ENCODE measurements around the gene KRT32. TPM values are rescaled to one million over a fixed set of nuclear protein-coding genes. Genes with fewer than 3 reads are reported as not detected.

Gene KRT32
- total RNA-seq, 1 donor: not detected

DNA sequence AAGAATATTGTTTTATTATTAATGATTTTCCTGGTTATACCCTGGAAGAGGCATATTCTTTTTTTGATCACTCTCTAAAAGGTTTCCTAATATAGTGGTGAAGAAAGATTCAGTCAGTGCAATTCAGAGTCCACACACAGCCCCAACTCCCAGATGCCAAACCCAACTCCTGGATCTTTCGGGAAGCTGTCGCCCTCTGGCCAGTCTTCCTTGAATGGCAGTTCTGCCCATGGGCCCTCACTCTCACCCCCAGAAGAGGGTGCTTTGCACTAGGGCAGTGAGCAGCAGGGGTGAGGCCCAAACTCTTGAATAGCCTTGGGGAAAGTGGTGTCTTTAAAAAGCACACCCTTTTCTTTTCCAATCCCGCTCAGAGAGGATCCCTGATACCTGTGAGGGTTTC, 11.0 kb downstream of the KRT32 start:
- H3K4me3 ChIP-seq (ENCODE audit: low read depth, low read length): no peak overlapping the region
- DNase-seq (ENCODE audit: low read depth): no peak
- TF ChIP-seq, protein P1, sequence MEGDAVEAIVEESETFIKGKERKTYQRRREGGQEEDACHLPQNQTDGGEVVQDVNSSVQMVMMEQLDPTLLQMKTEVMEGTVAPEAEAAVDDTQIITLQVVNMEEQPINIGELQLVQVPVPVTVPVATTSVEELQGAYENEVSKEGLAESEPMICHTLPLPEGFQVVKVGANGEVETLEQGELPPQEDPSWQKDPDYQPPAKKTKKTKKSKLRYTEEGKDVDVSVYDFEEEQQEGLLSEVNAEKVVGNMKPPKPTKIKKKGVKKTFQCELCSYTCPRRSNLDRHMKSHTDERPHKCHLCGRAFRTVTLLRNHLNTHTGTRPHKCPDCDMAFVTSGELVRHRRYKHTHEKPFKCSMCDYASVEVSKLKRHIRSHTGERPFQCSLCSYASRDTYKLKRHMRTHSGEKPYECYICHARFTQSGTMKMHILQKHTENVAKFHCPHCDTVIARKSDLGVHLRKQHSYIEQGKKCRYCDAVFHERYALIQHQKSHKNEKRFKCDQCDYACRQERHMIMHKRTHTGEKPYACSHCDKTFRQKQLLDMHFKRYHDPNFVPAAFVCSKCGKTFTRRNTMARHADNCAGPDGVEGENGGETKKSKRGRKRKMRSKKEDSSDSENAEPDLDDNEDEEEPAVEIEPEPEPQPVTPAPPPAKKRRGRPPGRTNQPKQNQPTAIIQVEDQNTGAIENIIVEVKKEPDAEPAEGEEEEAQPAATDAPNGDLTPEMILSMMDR (IDR thresholded peaks at IDR 0.05; ENCODE audit: insufficient read depth, low read depth, low read length): peak; percentile 19

DNA sequence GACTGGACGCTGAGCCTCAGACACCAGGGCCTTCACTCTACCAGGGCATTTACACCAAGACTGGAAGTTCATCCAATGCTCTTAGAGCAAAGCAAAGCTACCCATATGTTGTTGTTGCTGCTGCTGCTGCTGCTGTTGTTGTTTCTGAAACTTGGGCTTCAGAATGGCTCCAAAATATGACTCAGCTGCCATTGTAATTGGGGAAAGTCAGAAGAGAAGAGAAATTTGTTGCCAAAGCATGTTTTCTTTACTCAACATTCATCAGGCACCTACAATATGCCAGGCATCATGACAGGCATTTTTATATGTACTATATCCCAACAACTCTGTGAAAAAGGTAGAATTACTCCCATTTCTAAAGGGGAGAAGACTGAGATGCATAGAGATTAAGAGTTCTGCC, 11.9 kb downstream of the KRT32 start:
- DNase-seq (ENCODE audit: low read depth): no peak
- TF ChIP-seq, protein P1 (IDR thresholded peaks at IDR 0.05; ENCODE audit: insufficient read depth, low read depth, low read length): no peak
- no peak overlapping the region for H3K4me3 ChIP-seq (ENCODE audit: low read depth, low read length)

DNA sequence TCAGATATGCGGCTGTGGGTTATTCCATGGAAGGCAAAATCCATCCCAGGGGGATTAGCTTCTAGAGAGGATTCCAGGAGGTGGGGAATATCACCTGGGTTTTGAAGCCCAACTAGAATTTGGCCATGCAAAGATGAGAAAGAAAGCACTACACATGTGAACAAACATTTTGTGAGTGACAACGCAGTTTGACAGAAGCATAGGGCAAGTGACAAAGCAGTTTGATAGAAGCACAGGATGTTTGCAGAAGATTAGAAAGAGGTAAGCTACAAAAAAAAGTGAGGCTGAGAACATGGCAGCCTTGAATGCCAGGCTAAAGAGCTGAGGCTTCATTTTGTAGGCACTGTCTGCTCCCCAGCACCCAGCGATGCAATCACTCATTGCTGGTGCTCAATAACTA, 14.1 kb downstream of the KRT32 start:
- TF ChIP-seq, protein P1 (IDR thresholded peaks at IDR 0.05; ENCODE audit: insufficient read depth, low read depth, low read length): no peak
- H3K4me3 ChIP-seq (ENCODE audit: low read depth, low read length): no peak overlapping the region
- no peak for DNase-seq (ENCODE audit: low read depth)

DNA sequence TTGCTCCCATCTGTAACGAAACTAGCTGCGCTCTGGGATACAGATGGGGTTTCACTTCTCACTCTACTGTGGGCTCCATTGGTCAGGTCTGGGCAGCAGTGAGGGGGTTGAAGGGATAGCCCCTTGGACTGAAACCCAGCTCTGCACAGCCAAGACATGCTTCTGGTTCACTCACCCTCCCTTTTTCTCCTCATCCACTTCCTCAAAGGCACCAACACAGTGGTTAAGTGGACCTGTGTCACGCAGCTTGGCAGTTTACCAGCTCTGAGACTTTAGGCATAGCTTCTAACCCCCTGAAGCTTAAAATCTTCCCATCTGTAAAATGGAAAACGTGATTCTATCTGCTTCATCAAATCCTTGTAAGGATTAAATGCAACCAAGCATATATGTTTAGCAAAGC, 14.9 kb downstream of the KRT32 start:
- H3K4me3 ChIP-seq (ENCODE audit: low read depth, low read length): no peak overlapping the region
- no peak for DNase-seq (ENCODE audit: low read depth)
- TF ChIP-seq, protein P1 (IDR thresholded peaks at IDR 0.05; ENCODE audit: insufficient read depth, low read depth, low read length): no peak

DNA sequence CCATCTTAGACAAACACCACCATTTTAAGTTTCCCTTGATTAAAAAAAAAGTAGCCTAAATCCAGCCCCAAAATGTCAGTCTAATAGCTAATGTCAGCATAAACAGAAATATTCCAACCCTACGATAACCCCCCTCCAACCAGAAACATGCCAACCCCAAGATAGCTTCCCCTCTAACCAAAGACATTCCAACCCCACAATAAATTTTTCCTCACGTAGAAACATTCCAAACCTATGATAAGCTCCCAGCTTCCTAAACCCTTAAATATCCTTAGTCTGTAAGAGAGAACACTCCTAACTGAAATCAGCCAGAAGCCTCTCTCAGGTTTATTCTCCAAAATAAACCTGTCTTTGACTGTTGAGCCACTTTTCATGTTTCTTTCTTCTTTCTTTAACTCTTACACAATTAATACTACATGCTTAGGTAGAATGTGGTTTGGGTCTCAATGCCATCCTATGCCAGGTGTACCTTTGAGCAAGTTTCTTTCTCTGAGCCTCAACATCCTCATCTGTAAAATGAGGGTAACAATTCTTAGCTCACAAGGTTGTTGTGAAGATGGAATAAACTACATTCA, 15.9 kb downstream of the KRT32 start:
- peak; percentile 54 for DNase-seq (ENCODE audit: low read depth)
- no peak overlapping the region for H3K4me3 ChIP-seq (ENCODE audit: low read depth, low read length)
- TF ChIP-seq, protein P1 (IDR thresholded peaks at IDR 0.05; ENCODE audit: insufficient read depth, low read depth, low read length): no peak

DNA sequence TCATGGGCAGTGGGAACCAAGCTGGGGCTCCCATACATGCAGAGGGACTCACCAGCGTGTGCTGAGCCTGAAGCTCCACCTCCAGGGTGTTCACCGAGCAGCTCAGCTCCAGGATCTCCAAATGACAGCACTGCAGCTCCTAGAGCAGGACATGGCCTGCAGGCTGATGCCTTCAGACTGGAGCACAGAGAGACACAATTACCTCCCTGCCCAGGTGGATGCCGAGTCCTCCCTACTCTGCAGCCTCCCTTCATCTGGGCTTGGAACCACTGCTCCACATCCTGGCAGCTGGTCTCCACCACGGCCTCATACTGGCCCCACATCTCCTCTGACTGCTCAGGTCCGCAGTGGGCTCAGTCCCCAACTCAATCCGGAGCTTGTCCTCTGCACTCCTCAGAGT, 18.2 kb downstream of the KRT32 start:
- TF ChIP-seq, protein P1 (IDR thresholded peaks at IDR 0.05; ENCODE audit: insufficient read depth, low read depth, low read length): no peak
- DNase-seq (ENCODE audit: low read depth): no peak
- H3K4me3 ChIP-seq (ENCODE audit: low read depth, low read length): no peak overlapping the region

DNA sequence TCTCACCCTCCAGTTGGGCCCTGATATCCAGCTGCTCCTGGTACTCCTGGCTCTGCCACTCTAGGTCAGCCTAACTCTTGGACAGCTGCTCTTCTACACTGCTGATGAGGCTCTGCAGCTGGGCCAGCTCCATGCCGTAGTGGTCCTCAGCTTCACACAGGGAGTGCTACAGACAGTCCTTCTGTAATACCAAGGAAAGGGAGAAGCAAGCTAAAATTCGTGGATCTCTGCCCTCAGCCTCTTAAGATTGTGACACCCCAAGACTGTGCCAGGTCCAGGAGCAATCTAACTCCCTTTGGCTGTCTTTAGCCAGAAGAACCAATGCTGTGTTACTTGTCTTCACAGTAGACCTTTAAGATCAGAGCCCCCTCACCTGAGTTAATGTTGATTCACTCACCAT, 18.7 kb downstream of the KRT32 start:
- no peak for DNase-seq (ENCODE audit: low read depth)
- no peak overlapping the region for H3K4me3 ChIP-seq (ENCODE audit: low read depth, low read length)
- TF ChIP-seq, protein P1 (IDR thresholded peaks at IDR 0.05; ENCODE audit: insufficient read depth, low read depth, low read length): no peak

Measured in fibroblast of villous mesenchyme (primary cell).